HG03520 (cell line): Measurements from ENCODE around the gene ZMYND19.
"Not testable (repeated sequence)": the region's sequence is repeated elsewhere in the genome, so short reads cannot be mapped to it uniquely, and the experiment has no call there.

ENCODE experiments used
- ATAC-seq: cut with Tn5 transposase; IDR thresholded peaks from one replicate; pipeline ENCODE4 v1.9.1; 2021; ENCODE audit warnings: mild to moderate bottlenecking, moderate library complexity; ENCODE audit not compliant: unreplicated experiment

ZMYND19 gene

DNA sequence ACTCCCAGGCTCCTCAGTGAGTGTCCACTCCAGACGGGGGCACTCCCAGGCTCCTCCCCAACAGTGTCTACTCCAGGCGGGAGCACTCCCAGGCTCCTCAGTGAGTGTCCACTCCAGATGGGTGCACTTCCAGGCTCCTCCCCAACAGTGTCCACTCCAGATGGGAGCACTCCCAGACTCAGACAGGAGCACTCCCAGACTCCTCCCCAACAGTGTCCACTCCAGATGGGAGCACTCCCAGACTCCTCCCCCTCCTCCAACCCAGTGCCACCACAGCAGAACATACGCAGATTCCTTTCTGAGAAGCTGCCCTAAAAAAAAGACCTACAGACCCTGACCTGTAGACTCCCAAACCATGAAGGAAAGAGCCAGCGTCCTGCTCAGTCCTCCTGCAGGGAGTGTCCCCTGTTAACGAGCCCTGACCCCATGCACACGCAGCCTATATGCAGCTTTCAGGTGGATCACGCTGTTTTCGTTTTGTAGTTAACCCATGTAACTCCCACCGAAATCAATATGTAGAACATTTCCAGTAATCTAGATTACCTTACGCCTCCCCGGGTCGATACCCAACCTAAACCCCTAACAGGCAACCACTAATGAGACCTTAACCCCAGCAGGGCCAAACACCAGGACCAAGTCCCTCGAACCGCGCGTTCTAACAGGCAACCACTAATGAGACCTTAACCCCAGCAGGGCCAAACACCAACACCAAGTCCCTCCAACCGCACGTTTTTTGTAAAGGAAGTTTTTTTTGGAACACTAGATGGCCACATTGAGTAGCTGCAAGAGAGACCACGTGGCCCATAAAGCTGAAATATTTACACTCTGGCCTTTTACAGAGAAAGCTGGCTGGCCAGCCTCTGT lies 55.8 kb downstream of the ZMYND19 start:
- no peak for ATAC-seq

DNA sequence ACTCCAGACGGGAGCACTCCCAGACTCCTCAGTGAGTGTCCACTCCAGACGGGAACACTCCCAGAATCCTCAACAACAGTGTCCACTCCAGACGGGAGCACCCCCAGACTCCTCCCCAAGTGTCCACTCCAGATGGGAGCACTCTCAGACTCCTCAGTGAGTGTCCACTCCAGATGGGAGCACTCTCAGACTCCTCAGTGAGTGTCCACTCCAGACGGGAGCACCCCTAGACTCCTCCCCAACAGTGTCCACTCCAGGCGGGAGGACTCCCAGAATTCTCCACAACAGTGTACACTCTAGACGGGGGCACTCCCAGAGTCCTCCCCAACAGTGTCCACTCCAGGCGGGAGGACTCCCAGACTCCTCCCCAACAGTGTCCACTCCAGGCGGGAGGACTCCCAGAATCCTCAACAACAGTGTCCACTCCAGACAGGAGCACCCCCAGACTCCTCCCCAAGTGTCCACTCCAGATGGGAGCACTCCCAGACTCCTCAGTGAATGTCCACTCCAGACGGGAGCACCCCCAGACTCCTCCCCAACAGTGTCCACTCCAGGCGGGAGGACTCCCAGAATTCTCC lies 57.3 kb downstream of the ZMYND19 start:
- ATAC-seq: not testable (repeated sequence)
